HL-60 (cell line): ENCODE measurements around the gene KSR2.
"Not testable (repeated sequence)": the region's sequence is repeated elsewhere in the genome, so short reads cannot be mapped to it uniquely, and the experiment has no call there.

Experiments
- DNase-seq, 2 experiments: peaks; one replicate each; pipeline ENCODE4 v3.0.0-alpha.2; 2010 to 2020; ENCODE audit warnings: low read depth in 1 of 2, low spot score in 1 of 2
- H3K27ac ChIP-seq: fragments of 250-450 bp; sonication (Bioruptor Pico); replicated peaks from 2 replicates; pipeline ENCODE4 v1.5.1; 2020; ENCODE audit warnings: mild to moderate bottlenecking, moderate library complexity
- H3K27me3 ChIP-seq: fragments of 250-450 bp; sonication (Bioruptor Pico); 2 replicates; pipeline ENCODE4 v1.5.1; 2021; ENCODE audit warnings: mild to moderate bottlenecking, moderate library complexity; ENCODE audit not compliant: insufficient read depth, poor library complexity, severe bottlenecking
- H3K4me3 ChIP-seq: replicated peaks from 2 replicates; pipeline ENCODE4 v1.5.1; 2011; ENCODE audit warnings: mild to moderate bottlenecking, control low read depth, low read length; ENCODE audit not compliant: insufficient read depth
- CTCF ChIP-seq: IDR thresholded peaks from one replicate; pipeline ENCODE4 v1.5.1; 2011; ENCODE audit warnings: low read length, control low read depth, inconsistent platforms; ENCODE audit not compliant: insufficient read depth
- GABPA ChIP-seq: IDR thresholded peaks from 2 replicates; pipeline ENCODE4 v1.6.1; 2012; ENCODE audit warnings: low read depth
- POLR2AphosphoS5 ChIP-seq: IDR thresholded peaks from 2 replicates; pipeline ENCODE4 v1.6.1; 2012; ENCODE audit warnings: low read depth
- REST ChIP-seq: IDR thresholded peaks from 2 replicates; pipeline ENCODE4 v1.6.1; 2012; ENCODE audit warnings: low read depth; ENCODE audit not compliant: insufficient replicate concordance
- SPI1 ChIP-seq: IDR thresholded peaks from 2 replicates; pipeline ENCODE4 v1.6.1; 2012; ENCODE audit warnings: low read depth, mild to moderate bottlenecking, borderline replicate concordance

The KSR2 gene

GRCh38 chr12:117733549-117733805 is 235.3 kb downstream of the KSR2 start:
- Histone ChIP-seq H3K4me3 (no peak overlapping the region), H3K27me3 (no peaks in the 10 kb centered on the region), H3K27ac (no peak overlapping the region)
- no peak for DNase-seq
- no peak for TF ChIP-seq CTCF
- TF ChIP-seq POLR2AphosphoS5 = no peak
- TF ChIP-seq REST = no peak
- no peak for TF ChIP-seq GABPA
- no peak for TF ChIP-seq SPI1

- Histone ChIP-seq H3K4me3 (no peak overlapping the region), H3K27ac (no peak overlapping the region), H3K27me3 (no peaks in the 10 kb centered on the region)
- TF ChIP-seq GABPA = no peak
- no peak for TF ChIP-seq POLR2AphosphoS5
- TF ChIP-seq CTCF = no peak
- no peak for DNase-seq
Observed at GRCh38 chr12:117732761-117733548, 235.8 kb downstream of the KSR2 start.

GRCh38 chr12:117731131-117731530 is 237.7 kb downstream of the KSR2 start:
- not testable (repeated sequence) for H3K4me3 ChIP-seq, H3K27me3 ChIP-seq, DNase-seq, H3K27ac ChIP-seq

GRCh38 chr12:117727301-117727700 is 241.5 kb downstream of the KSR2 start:
- TF ChIP-seq CTCF = no peak
- TF ChIP-seq REST = no peak
- no peak for TF ChIP-seq SPI1
- no peak for TF ChIP-seq GABPA
- TF ChIP-seq POLR2AphosphoS5 = no peak
- Histone ChIP-seq H3K4me3 (no peak overlapping the region), H3K27ac (no peak overlapping the region), H3K27me3 (no peaks in the 10 kb centered on the region)
- no peak for DNase-seq
